Smooth muscle cell (in vitro differentiated cells): ENCODE data around the gene SYCP1. TPM values are rescaled to one million over a fixed set of nuclear protein-coding genes. Genes with fewer than 3 reads are reported as not detected.
A peak's percentile ranks its signal among the peaks of the same experiment; 100 is the strongest.

Experiments
- DNase-seq: peaks from one replicate; lab custom pipeline; 2025; ENCODE audit not compliant: unreplicated experiment; lab: John Stamatoyannopoulos, UW
- H2AFZ ChIP-seq: fragments of 200-600 bp; sonication (generic); 2 replicates; pipeline ENCODE4 v1.6.0; 2016; ENCODE audit warnings: antibody characterized with exemption, low read depth, mild to moderate bottlenecking
- H3F3A ChIP-seq: fragments of 200-600 bp; sonication (generic); 2 replicates; pipeline ENCODE4 v1.6.0; 2017; ENCODE audit warnings: antibody characterized with exemption, low read depth
- H3K27ac ChIP-seq: fragments of 200-600 bp; sonication (generic); 2 replicates; pipeline ENCODE4 v1.5.1; 2016; ENCODE audit warnings: low read depth, mild to moderate bottlenecking
- H3K27me3 ChIP-seq: fragments of 200-600 bp; sonication (generic); 2 replicates; pipeline ENCODE4 v1.6.1; 2016; ENCODE audit warnings: low read depth, mild to moderate bottlenecking
- H3K36me3 ChIP-seq: fragments of 200-600 bp; sonication (generic); 2 replicates; pipeline ENCODE4 v1.5.1; 2016; ENCODE audit warnings: low read depth
- H3K4me1 ChIP-seq: fragments of 200-600 bp; sonication (generic); 2 replicates; pipeline ENCODE4 v1.5.1; 2016; ENCODE audit warnings: low read depth
- H3K4me2 ChIP-seq: fragments of 200-600 bp; sonication (generic); 2 replicates; pipeline ENCODE4 v1.6.0; 2016; ENCODE audit warnings: mild to moderate bottlenecking
- H3K4me3 ChIP-seq: fragments of 200-600 bp; sonication (generic); 2 replicates; pipeline ENCODE4 v1.5.1; 2016; ENCODE audit warnings: mild to moderate bottlenecking
- H3K79me2 ChIP-seq: fragments of 200-600 bp; sonication (generic); 2 replicates; pipeline ENCODE4 v1.6.0; 2016; ENCODE audit warnings: low read depth, mild to moderate bottlenecking
- H3K9ac ChIP-seq: fragments of 200-600 bp; sonication (generic); 2 replicates; pipeline ENCODE4 v1.6.0; 2016; ENCODE audit warnings: low read depth
- H3K9me3 ChIP-seq: fragments of 200-600 bp; sonication (generic); replicated peaks from 2 replicates; pipeline ENCODE4 v1.5.1; 2016; ENCODE audit warnings: low read depth
- H4K20me1 ChIP-seq: fragments of 200-600 bp; sonication (generic); 2 replicates; pipeline ENCODE4 v1.6.0; 2016; ENCODE audit warnings: low read depth
- WGBS: methylation state at CpG from one replicate; pipeline ENCODE4 v1.1.7; 2016; ENCODE audit warnings: low lambda C conversion rate; 5-methylcytosine and 5-hydroxymethylcytosine counted together
- polyA plus RNA-seq: library from polyadenylated mRNA; unstranded; fragments of >200 nt; fragmentation: Nextera tagmentation; extraction: Ambion mirVana; gene quantifications from 2 replicates; pipeline ENCODE4 v1.2.1, GENCODE V29; 2016
- total RNA-seq: library from RNA; depleted of rRNA; stranded (reverse); fragments of >200 nt; gene quantifications from 2 replicates; pipeline ENCODE4 v1.2.3, GENCODE V29; 2014
- TF ChIP-seq, protein P1 (sequence below): fragments of 200-600 bp; sonication (generic); IDR thresholded peaks from 2 replicates; pipeline ENCODE4 v1.5.1; 2017; ENCODE audit warnings: borderline replicate concordance, mild to moderate bottlenecking, antibody characterized with exemption; ENCODE audit not compliant: insufficient read depth, poor library complexity, severe bottlenecking

The SYCP1 gene
- total and polyA plus RNA-seq, 2 experiments from 2014 or later, result not detected

DNA sequence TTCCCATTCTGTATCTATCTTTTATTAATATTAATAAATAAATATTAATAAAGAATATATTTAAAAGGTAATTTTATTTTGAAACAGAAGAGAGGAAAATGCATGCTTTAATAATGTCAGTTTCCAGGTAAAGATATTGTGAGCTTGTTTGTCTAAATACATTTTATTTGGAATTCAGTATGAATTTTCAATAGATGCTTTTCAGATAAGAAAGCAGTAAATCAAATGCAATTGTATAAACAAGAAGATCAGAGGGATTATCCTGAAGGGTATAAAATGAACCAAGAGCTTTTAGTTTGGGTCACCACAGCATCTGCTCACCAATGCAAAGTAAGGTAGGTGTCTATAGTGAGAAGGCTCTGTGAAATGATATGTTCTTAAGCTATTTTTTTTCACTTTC, 174.9 kb downstream of the SYCP1 start, which contains the start of gene TSHB:
TSHB (plus strand) TSS at position 301 of the 400 bp plus-strand sequence. CDS start 3,537 bp downstream, outside the sequence.
- H3K9ac ChIP-seq, result no peak within 1 kb of the TSS
- H3K9me3 ChIP-seq, result no peaks in the 10 kb centered on the region
- DNase-seq, result no peak

DNA sequence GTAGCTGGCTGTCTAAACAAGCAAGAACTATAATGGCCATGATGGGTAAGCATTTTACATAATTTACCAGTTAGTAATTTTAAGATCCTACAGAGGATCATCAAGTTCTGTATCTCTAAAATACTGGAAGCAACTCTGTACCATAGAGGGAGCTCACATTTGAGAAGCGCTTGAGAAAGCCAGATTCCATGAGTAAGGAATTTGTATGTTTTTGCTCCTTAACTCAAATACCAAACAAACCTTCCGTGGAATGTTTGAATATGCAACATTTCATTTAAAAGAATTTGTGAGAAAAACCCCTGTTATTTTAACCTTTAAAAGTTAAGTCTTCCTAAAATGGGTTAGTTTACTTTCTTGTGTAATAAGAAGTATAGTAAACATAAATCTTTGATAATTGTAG, 176.9 kb downstream of the SYCP1 start:
- H3K79me2 ChIP-seq, result no peaks in the 10 kb centered on the region
- TF ChIP-seq, protein P1, sequence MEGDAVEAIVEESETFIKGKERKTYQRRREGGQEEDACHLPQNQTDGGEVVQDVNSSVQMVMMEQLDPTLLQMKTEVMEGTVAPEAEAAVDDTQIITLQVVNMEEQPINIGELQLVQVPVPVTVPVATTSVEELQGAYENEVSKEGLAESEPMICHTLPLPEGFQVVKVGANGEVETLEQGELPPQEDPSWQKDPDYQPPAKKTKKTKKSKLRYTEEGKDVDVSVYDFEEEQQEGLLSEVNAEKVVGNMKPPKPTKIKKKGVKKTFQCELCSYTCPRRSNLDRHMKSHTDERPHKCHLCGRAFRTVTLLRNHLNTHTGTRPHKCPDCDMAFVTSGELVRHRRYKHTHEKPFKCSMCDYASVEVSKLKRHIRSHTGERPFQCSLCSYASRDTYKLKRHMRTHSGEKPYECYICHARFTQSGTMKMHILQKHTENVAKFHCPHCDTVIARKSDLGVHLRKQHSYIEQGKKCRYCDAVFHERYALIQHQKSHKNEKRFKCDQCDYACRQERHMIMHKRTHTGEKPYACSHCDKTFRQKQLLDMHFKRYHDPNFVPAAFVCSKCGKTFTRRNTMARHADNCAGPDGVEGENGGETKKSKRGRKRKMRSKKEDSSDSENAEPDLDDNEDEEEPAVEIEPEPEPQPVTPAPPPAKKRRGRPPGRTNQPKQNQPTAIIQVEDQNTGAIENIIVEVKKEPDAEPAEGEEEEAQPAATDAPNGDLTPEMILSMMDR, result no peak
- no peak overlapping the region for H3K4me2 ChIP-seq
- no peaks in the 10 kb centered on the region for H4K20me1 ChIP-seq
- H3F3A ChIP-seq, result no peaks in the 10 kb centered on the region
- H3K9ac ChIP-seq, result no peak overlapping the region
- H3K27ac ChIP-seq, result no peak overlapping the region
- no peak for DNase-seq
- 46% methylated on average over 2 of the region's 2 CpGs for WGBS
- H3K4me3 ChIP-seq, result no peak overlapping the region
- H3K9me3 ChIP-seq, result no peaks in the 10 kb centered on the region
- no peaks in the 10 kb centered on the region for H3K27me3 ChIP-seq
- H2AFZ ChIP-seq, result peak overlapping the region; percentile 20
- H3K4me1 ChIP-seq, result no peaks in the 10 kb centered on the region
- no peaks in the 10 kb centered on the region for H3K36me3 ChIP-seq

More for the DNA sequence above, 174.9 kb downstream of the SYCP1 start, which contains the start of gene TSHB:
- H3K79me2 ChIP-seq, result no peaks in the 10 kb centered on the region
- TF ChIP-seq, protein P1, result no peak
- H4K20me1 ChIP-seq, result no peaks in the 10 kb centered on the region
- H3K4me1 ChIP-seq, result no peaks in the 10 kb centered on the region
- H3K4me2 ChIP-seq, result no peak within 1 kb of the TSS
- no peak within 1 kb of the TSS for H3K4me3 ChIP-seq
- no peaks in the 10 kb centered on the region for H3F3A ChIP-seq
- H3K27ac ChIP-seq, result no peak within 1 kb of the TSS
- no peak within 1 kb of the TSS for H2AFZ ChIP-seq
- no peaks in the 10 kb centered on the region for H3K27me3 ChIP-seq
- H3K36me3 ChIP-seq, result no peaks in the 10 kb centered on the region

DNA sequence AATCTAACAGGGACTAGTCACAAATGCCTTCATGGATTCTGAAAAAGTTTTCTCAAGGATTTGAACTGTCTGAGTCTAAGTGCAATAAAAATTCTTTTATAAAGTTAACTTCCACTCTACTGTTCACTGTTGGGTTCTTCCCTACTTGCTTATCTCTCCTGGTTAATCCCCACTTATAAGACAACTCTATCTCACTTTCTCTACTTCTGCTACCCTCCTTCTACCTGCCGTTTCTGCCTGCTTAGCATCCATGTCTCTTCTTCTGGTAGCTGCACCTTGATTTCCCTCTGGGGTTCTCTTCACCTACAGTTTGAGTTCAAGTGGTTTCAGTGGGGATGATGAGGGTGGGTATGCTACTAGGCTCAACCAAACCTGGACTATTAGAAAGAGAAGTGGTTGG, 181.0 kb downstream of the SYCP1 start:
- TF ChIP-seq, protein P1, result no peak
- no peak overlapping the region for H2AFZ ChIP-seq
- no peaks in the 10 kb centered on the region for H3F3A ChIP-seq
- H3K79me2 ChIP-seq, result no peaks in the 10 kb centered on the region
- DNase-seq, result no peak
- no peaks in the 10 kb centered on the region for H3K9me3 ChIP-seq
- H3K4me3 ChIP-seq, result no peak overlapping the region
- H3K4me2 ChIP-seq, result no peak overlapping the region
- no peaks in the 10 kb centered on the region for H3K36me3 ChIP-seq
- 72% methylated on average over 1 of the region's 1 CpG for WGBS
- H3K27me3 ChIP-seq, result no peaks in the 10 kb centered on the region
- no peaks in the 10 kb centered on the region for H4K20me1 ChIP-seq
- no peaks in the 10 kb centered on the region for H3K4me1 ChIP-seq
- H3K9ac ChIP-seq, result no peak overlapping the region
- no peak overlapping the region for H3K27ac ChIP-seq

DNA sequence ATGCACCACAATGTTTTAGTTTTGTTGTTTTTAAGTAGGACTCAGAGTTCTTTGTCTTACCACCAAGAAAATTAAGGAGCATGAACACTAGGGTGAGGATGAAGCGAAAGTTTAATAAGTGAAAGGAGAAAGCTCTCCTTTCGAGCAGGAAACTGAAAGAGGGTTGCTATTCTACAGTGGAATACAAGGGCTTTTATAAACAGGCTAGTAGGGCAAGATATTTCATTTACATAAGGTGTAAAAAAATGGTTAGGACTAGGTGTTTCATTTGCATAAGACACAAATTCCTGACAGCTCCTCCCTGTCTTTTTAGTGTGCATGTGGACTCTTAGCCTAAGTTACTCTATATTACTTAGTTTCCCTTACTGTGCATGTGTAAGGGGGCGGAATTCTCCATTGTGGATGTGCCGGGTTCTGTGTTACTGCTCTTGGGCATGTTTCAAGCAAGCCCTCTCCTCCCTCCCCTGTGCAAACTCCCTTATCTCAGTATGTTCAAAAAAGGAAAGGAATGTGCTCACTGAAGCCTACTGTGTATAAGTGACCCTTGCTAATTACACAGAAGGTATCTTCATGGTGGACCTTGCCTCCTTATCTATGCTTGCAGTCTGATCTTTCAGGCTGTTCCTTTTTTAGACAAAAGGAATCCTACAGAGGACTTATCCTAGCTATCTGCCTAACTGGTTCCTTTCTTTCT, 182.3 kb downstream of the SYCP1 start:
- no peak overlapping the region for H3K4me3 ChIP-seq
- H2AFZ ChIP-seq, result peak overlapping the region; percentile 5
- no peak for DNase-seq
- no peaks in the 10 kb centered on the region for H3K79me2 ChIP-seq
- no peaks in the 10 kb centered on the region for H3K9me3 ChIP-seq
- H4K20me1 ChIP-seq, result no peaks in the 10 kb centered on the region
- H3F3A ChIP-seq, result no peaks in the 10 kb centered on the region
- H3K36me3 ChIP-seq, result no peaks in the 10 kb centered on the region
- TF ChIP-seq, protein P1, result no peak
- H3K27me3 ChIP-seq, result no peaks in the 10 kb centered on the region
- peak overlapping the region; percentile 7 for H3K4me2 ChIP-seq
- H3K4me1 ChIP-seq, result no peaks in the 10 kb centered on the region
- H3K27ac ChIP-seq, result no peak overlapping the region
- no peak overlapping the region for H3K9ac ChIP-seq
- 78% methylated on average over 4 of the region's 4 CpGs for WGBS
